NCI-H1105 treated with DMSO at 0.1 percent for 48 hours (cell line): Measurements from ENCODE around the gene ALDH3B2.
"Not testable (repeated sequence)": the region's sequence is repeated elsewhere in the genome, so short reads cannot be mapped to it uniquely, and the experiment has no call there.

ENCODE experiments used
- DNase-seq: peaks from one replicate; lab custom pipeline; 2025; lab: John Stamatoyannopoulos, UW

Gene ALDH3B2

GRCh38 chr11:67629386-67630227, 44.8 kb downstream of the ALDH3B2 start, which contains the start of gene NUDT8:
Gene NUDT8, minus strand, starts transcription at chr11:67629937. Its CDS starts 26 bp downstream, at chr11:67629911.
- peak; percentile 35 for DNase-seq

- no peak for DNase-seq
These were observed 45.6 kb downstream of the ALDH3B2 start for GRCh38 chr11:67628710-67629385.

- no peak for DNase-seq
These were observed 46.4 kb downstream of the ALDH3B2 start for GRCh38 chr11:67627812-67628624.

- no peak for DNase-seq
These were observed 47.0 kb downstream of the ALDH3B2 start for GRCh38 chr11:67627441-67627811.

GRCh38 chr11:67626970-67627369, 47.5 kb downstream of the ALDH3B2 start:
- no peak for DNase-seq

GRCh38 chr11:67626131-67626833, 48.1 kb downstream of the ALDH3B2 start:
- not testable (repeated sequence) for DNase-seq

GRCh38 chr11:67623795-67624194, 50.6 kb downstream of the ALDH3B2 start:
- not testable (repeated sequence) for DNase-seq

- not testable (repeated sequence) for DNase-seq
These were observed 51.5 kb downstream of the ALDH3B2 start for GRCh38 chr11:67622905-67623304.

GRCh38 chr11:67621928-67622327, 52.5 kb downstream of the ALDH3B2 start:
- DNase-seq: not testable (repeated sequence)

GRCh38 chr11:67620621-67621020, 53.8 kb downstream of the ALDH3B2 start:
- not testable (repeated sequence) for DNase-seq

- DNase-seq: not testable (repeated sequence)
These were observed 54.5 kb downstream of the ALDH3B2 start for GRCh38 chr11:67619683-67620618.

- DNase-seq: not testable (repeated sequence)
These were observed 55.3 kb downstream of the ALDH3B2 start for GRCh38 chr11:67618901-67619659.

- no peak for DNase-seq
These were observed 57.0 kb downstream of the ALDH3B2 start for GRCh38 chr11:67617243-67617953.

- DNase-seq: no peak
These were observed 57.8 kb downstream of the ALDH3B2 start for GRCh38 chr11:67616431-67617242.

- no peak for DNase-seq
These were observed 58.5 kb downstream of the ALDH3B2 start for GRCh38 chr11:67615728-67616430.

GRCh38 chr11:67614730-67615714, 59.4 kb downstream of the ALDH3B2 start:
- peak; percentile 1 for DNase-seq
